Caco-2 (cell line): ENCODE measurements around the gene SUMF1. TPM values are rescaled to one million over a fixed set of nuclear protein-coding genes. Genes with fewer than 3 reads are reported as not detected.
A peak's percentile ranks its signal among the peaks of the same experiment; 100 is the strongest.

Experiments used
- BruUV-seq: library from RNA; stranded (reverse); fragments of 400-500 nt; replicated peaks from 2 replicates; lab custom pipeline; 2021; lab: Mats Ljungman, UMichigan
- CTCF ChIA-PET: fragments of 300-600 bp; sonication (Branson Sonifier 250); formaldehyde crosslinking; loops from one replicate; lab custom pipeline; 2022; ENCODE audit warnings: antibody characterized with exemption; lab: Charles Lee
- POLR2A ChIA-PET: fragments of 300-600 bp; sonication (Branson Sonifier 250); formaldehyde crosslinking; loops from one replicate; lab custom pipeline; 2022; ENCODE audit warnings: antibody characterized with exemption; lab: Charles Lee
- DNase-seq, 2 experiments: peaks; one replicate each; pipeline versions ENCODE4 v3.0.0 to v3.0.0-alpha.2; 2020 to 2022
- H3K27me3 ChIP-seq: replicated peaks from 2 replicates; pipeline ENCODE4 v1.6.0; 2011; ENCODE audit warnings: low read length; ENCODE audit not compliant: control insufficient read depth, insufficient read depth
- H3K36me3 ChIP-seq: 2 replicates; pipeline ENCODE4 v1.5.1; 2011; ENCODE audit warnings: low read length; ENCODE audit not compliant: control insufficient read depth, insufficient read depth
- H3K4me1 ChIP-seq: fragments of 250-450 bp; sonication (Bioruptor Pico); 2 replicates; pipeline ENCODE4 v1.5.1; 2020; ENCODE audit warnings: mild to moderate bottlenecking
- H3K4me3 ChIP-seq: 2 replicates; pipeline ENCODE4 v1.5.1; 2011; ENCODE audit warnings: low read depth, mild to moderate bottlenecking, control low read depth, low read length
- H3K9me3 ChIP-seq: fragments of 250-450 bp; sonication (Bioruptor Pico); 2 replicates; pipeline ENCODE4 v1.5.1; 2020; ENCODE audit warnings: mild to moderate bottlenecking, moderate library complexity
- H3K27ac Mint-ChIP-seq: one replicate; pipeline ENCODE4 v1.8.0; 2022; ENCODE audit warnings: mixed read lengths; ENCODE audit not compliant: unreplicated experiment
- H3K27me3 Mint-ChIP-seq: one replicate; pipeline ENCODE4 v1.8.0; 2022; ENCODE audit warnings: mixed read lengths; ENCODE audit not compliant: insufficient read depth, unreplicated experiment
- H3K36me3 Mint-ChIP-seq: one replicate; pipeline ENCODE4 v1.8.0; 2022; ENCODE audit warnings: mild to moderate bottlenecking, mixed read lengths; ENCODE audit not compliant: insufficient read depth, unreplicated experiment
- H3K4me1 Mint-ChIP-seq: one replicate; pipeline ENCODE4 v1.8.0; 2022; ENCODE audit warnings: low read depth, mixed read lengths; ENCODE audit not compliant: unreplicated experiment
- H3K4me3 Mint-ChIP-seq: one replicate; pipeline ENCODE4 v1.8.0; 2022; ENCODE audit warnings: mild to moderate bottlenecking, moderate library complexity, mixed read lengths; ENCODE audit not compliant: unreplicated experiment
- H3K9me3 Mint-ChIP-seq: one replicate; pipeline ENCODE4 v1.8.0; 2022; ENCODE audit warnings: mixed read lengths; ENCODE audit not compliant: unreplicated experiment
- CTCF ChIP-seq, 2 experiments: fragments of 200-600 bp in 1 of 2; IDR thresholded peaks; 1 replicate in 1 of 2; 2 replicates in 1 of 2; pipeline versions ENCODE4 v1.5.1 to v1.8.0; 2011 to 2022; ENCODE audit warnings: antibody characterized with exemption in 1 of 2, control low read depth in 1 of 2, inconsistent platforms in 1 of 2, low read depth in 1 of 2, low read length in 1 of 2, mild to moderate bottlenecking in 1 of 2, moderate library complexity in 1 of 2; ENCODE audit not compliant: insufficient read depth in 1 of 2, severe bottlenecking in 1 of 2, unreplicated experiment in 1 of 2
- intact Hi-C: fragments of 100-400 bp; cut with micrococcal nuclease; formaldehyde crosslinking; loops from one replicate; pipeline ENCODE4 v1.10.0; 2022; ENCODE audit not compliant: unreplicated experiment
- total RNA-seq: library from RNA; stranded (reverse); gene quantifications from 2 replicates; pipeline ENCODE4 v1.2.3, GENCODE V29; 2022

The SUMF1 gene
- total RNA-seq, 1 experiment from 2014 or later: 24.4 TPM

GRCh38 chr3:4440951-4441350 lies 26.1 kb downstream of the SUMF1 start:
- Mint-ChIP-seq H3K27me3 (no peaks in the 10 kb centered on the region), H3K27ac (no peak overlapping the region), H3K4me3 (no peak overlapping the region), H3K4me1 (peaks cover 5% of the 10 kb centered on the region), H3K36me3 (peaks cover 5% of the 10 kb centered on the region), H3K9me3 (peaks cover 18% of the 10 kb centered on the region)
- Histone ChIP-seq H3K27me3 (no peaks in the 10 kb centered on the region), H3K4me1 (peaks cover 8% of the 10 kb centered on the region; the same call in 1 of the 2 replicates), H3K9me3 (no peaks in the 10 kb centered on the region), H3K36me3 (no peaks in the 10 kb centered on the region), H3K4me3 (no peak overlapping the region)
- BruUV-seq: no TSS peak
- no peak for TF ChIP-seq CTCF (IDR thresholded peaks at IDR 0.05; ENCODE audit: insufficient read depth in 1 of 2, low read depth in 1 of 2, low read length in 1 of 2, severe bottlenecking in 1 of 2, unreplicated experiment in 1 of 2)
- CTCF ChIA-PET: no interaction called here
- DNase-seq: no peak
- intact Hi-C loops: no loop called here
- POLR2A ChIA-PET: no interaction called here

GRCh38 chr3:4438296-4438695 lies 28.8 kb downstream of the SUMF1 start:
- Mint-ChIP-seq H3K36me3 (peaks cover 5% of the 10 kb centered on the region), H3K4me3 (no peak overlapping the region), H3K27me3 (no peaks in the 10 kb centered on the region), H3K4me1 (peaks cover 5% of the 10 kb centered on the region), H3K27ac (no peak overlapping the region), H3K9me3 (peaks cover 19% of the 10 kb centered on the region)
- peak; percentile 33 to 46 for DNase-seq
- ChIA-PET POLR2A (no interaction called here), CTCF (no interaction called here)
- no peak for TF ChIP-seq CTCF (IDR thresholded peaks at IDR 0.05; ENCODE audit: insufficient read depth in 1 of 2, low read depth in 1 of 2, low read length in 1 of 2, severe bottlenecking in 1 of 2, unreplicated experiment in 1 of 2)
- H3K4me1 ChIP-seq: peaks cover 8% of the 10 kb centered on the region; the same call in 1 of the 2 replicates
- no TSS peak for BruUV-seq
- intact Hi-C loops: no loop called here
- no peaks in the 10 kb centered on the region; the same call in 1 of the 2 replicates for H3K36me3 ChIP-seq
- H3K4me3 ChIP-seq: no peak overlapping the region
- H3K9me3 ChIP-seq: no peaks in the 10 kb centered on the region
- H3K27me3 ChIP-seq: no peaks in the 10 kb centered on the region

GRCh38 chr3:4432259-4432658 lies 34.8 kb downstream of the SUMF1 start:
- H3K36me3 Mint-ChIP-seq: no peaks in the 10 kb centered on the region
- Histone ChIP-seq H3K4me3 (no peak overlapping the region), H3K9me3 (peaks cover 5% of the 10 kb centered on the region; the same call in 1 of the 2 replicates), H3K27me3 (no peaks in the 10 kb centered on the region), H3K36me3 (no peaks in the 10 kb centered on the region; the same call in 1 of the 2 replicates), H3K4me1 (no peaks in the 10 kb centered on the region)
- DNase-seq: no peak
- POLR2A ChIA-PET: no interaction called here
- BruUV-seq: no TSS peak
- CTCF ChIA-PET: interaction anchor here (0.6 kb wide), 1 partner anchor 152 kb away, joined by 3 read pairs; no protein-coding TSS in a partner anchor
- H3K27ac Mint-ChIP-seq: no peak overlapping the region
- H3K9me3 Mint-ChIP-seq: peaks cover 42% of the 10 kb centered on the region
- no peaks in the 10 kb centered on the region for H3K27me3 Mint-ChIP-seq
- intact Hi-C loops: no loop called here
- no peaks in the 10 kb centered on the region for H3K4me1 Mint-ChIP-seq
- no peak overlapping the region for H3K4me3 Mint-ChIP-seq
- TF ChIP-seq CTCF (IDR thresholded peaks at IDR 0.05; ENCODE audit: insufficient read depth in 1 of 2, low read depth in 1 of 2, low read length in 1 of 2, severe bottlenecking in 1 of 2, unreplicated experiment in 1 of 2): no peak
